Stimulated activated CD8-positive, alpha-beta memory T cell treated with anti-CD3 and anti-CD28 coated beads, Interleukin-12 subunit alpha, Interleukin-12 subunit beta, amount 100 ng/mL, for 4 hours (primary cell): Measurements from ENCODE around the gene SHPK.

ENCODE experiments used
- DNase-seq: peaks from one replicate; pipeline ENCODE4 v3.0.0-alpha.2; 2020; ENCODE audit warnings: low read depth

Gene SHPK

GRCh38 chr17:3636154-3636907, at the start of gene SHPK, which contains the start of gene CTNS:
Gene SHPK (minus strand): TSS chr17:3636250. CDS start chr17:3636219, 31 bp downstream.
Gene CTNS (plus strand): TSS chr17:3636760. CDS start chr17:3640207, 3,447 bp downstream.
- peak; percentile 90 for DNase-seq

DNA sequence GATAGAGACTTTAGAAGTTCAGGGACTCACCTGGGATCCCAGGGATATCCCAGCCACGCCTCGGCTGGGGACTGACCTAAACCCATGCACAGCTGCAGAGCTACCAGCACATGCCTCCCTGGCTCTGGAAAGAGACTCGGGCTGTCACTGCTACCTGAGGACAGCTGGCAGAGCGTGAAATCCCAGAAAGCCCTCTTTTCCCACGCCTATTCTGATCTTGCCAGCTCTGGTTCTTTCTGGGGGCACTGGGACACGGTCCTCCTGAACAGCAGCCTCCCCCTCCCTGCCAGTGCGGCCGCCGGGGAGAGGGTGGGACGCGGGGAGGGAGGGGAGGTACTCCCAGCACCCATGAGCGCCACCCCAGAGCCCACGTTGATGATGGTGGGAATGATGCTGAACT, 49.1 kb upstream of the SHPK start:
- no peak for DNase-seq

- peak; percentile 36 for DNase-seq
These were observed 47.0 kb upstream of the SHPK start for GRCh38 chr17:3683054-3683511.

- DNase-seq, result no peak
These were observed 46.0 kb upstream of the SHPK start for GRCh38 chr17:3682033-3682432.

DNA sequence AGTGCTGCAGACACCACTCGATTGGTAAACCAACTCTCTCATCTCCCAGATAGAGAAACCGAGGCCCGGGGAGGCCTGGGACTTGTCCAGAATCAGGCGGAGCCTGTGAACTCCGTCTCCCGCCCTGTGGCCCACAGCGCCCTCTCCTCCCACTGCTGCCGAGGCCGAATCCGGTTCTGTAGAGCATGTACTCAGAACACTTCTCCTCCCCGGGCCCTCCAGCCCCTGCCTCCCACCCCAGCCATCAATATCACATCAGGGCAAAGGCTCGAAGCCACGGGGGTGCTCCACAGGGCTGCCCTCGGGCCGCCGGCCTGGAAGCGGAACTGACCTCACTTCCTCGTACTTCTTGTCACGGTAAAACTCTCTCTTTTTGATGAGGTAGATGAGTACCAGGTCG, 45.5 kb upstream of the SHPK start:
- no peak for DNase-seq

DNA sequence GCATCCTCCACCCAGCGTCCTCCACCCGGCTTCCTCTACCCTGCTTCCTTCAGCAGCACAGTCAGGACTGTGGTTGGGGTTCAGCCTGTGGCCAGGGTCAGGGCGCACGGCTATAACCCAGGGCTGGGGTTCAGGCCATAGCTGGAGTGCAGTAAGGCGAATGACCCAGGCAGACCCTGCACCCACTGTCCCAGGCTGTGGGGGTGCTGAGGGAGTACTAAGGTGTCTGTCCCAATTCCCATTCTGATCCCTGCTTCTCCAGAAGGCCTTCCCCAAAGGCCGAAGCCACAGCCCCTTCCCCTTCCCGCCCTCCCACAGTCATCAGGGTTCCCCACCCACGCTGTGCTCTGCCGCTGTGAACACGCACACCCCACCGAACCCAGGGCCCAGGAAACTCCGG, 45.0 kb upstream of the SHPK start:
- no peak for DNase-seq

- no peak for DNase-seq
These were observed 43.6 kb upstream of the SHPK start for GRCh38 chr17:3679531-3680126.

- no peak for DNase-seq
These were observed 42.9 kb upstream of the SHPK start for GRCh38 chr17:3678821-3679530.

DNA sequence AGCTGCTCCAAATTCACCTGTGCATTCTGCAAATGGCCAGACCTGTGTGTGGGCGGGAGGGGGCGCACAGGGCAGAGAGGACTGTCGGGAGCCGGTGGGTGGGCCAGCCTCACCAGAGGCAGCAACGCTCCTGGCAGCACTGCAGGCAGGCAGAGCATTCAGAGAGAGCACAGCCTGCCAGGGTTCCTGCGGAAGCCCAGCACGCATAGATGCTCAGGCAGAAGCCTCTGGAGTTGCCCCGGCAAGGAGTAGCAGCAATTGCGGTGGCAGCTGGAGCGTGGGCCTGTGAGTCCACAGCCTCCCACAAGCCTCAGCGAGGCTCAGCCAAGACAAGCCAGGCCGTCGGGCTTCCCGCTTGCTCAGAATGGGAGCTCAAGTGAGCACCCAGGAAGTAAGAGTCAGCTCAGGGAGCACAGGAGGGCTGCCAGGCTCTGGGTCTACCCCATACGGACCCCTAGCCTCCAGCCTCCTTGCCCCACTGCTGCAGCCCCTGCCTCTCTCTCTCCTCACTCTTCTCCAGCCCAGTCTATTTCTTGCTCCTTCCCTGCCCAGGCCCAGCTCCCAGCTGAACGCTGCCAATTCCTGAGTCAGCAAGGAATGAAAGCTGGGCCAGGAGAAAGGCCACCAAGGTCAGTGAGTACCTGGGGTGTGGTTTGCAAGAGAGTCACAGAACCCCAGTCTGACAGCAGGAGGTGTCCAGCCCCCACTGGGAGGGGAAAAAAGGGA, 42.2 kb upstream of the SHPK start:
- no peak for DNase-seq

DNA sequence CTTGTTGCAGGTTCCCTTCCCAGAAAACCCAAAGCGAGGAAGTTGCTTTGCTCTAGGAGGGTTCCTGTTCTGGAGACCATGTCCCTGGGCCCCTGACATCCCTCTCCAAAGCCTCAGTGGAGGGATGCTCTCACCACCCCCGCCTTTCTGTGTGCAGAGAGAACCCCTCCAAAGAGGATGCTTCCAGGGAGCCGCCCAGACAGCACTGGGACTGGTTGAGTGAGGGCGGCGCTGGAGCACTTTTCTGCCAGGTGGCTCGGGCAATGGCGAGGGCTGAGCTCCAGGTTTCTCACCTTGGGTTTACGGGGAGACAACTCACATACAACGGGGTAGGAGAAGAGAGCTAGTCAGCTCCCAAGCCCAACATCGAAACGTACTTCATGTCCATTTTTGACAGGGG, 39.8 kb upstream of the SHPK start:
- DNase-seq, result no peak

DNA sequence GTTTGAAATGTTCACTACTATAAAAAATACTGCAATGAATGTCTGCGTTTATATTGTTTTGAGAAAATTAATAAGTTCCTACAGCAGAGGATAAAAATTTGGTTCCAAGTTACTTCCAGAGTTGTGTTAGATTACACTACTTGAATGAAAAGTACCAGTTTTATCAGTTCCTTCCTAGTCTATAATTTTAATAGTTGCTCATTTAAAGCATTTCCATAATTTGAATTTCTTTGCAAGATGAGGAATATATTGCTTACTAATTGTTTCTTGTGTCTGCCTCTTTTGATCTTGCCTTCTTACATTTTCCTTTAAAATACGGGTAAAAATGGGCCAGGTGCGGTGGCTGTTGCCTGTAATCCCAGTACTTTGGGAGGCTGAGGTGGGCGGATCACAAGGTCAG, 36.5 kb upstream of the SHPK start:
- no peak for DNase-seq

- no peak for DNase-seq
These were observed 33.5 kb upstream of the SHPK start for GRCh38 chr17:3669548-3669947.

DNA sequence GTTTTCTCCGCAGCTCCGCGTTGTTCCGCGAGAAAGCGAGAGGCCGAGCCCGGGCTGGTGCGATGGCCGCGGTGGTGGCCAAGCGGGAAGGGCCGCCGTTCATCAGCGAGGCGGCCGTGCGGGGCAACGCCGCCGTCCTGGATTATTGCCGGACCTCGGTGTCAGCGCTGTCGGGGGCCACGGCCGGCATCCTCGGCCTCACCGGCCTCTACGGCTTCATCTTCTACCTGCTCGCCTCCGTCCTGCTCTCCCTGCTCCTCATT, 33.0 kb upstream of the SHPK start:
- no peak for DNase-seq

GRCh38 chr17:3668279-3669084, 32.4 kb upstream of the SHPK start, which contains the start of the genes EMC6 and TAX1BP3:
Gene EMC6 (plus strand): TSS chr17:3668812. CDS start chr17:3669147, 335 bp downstream.
Gene TAX1BP3 (minus strand): TSS chr17:3668578. CDS start chr17:3668526, 52 bp downstream.
- peak; percentile 99 for DNase-seq

DNA sequence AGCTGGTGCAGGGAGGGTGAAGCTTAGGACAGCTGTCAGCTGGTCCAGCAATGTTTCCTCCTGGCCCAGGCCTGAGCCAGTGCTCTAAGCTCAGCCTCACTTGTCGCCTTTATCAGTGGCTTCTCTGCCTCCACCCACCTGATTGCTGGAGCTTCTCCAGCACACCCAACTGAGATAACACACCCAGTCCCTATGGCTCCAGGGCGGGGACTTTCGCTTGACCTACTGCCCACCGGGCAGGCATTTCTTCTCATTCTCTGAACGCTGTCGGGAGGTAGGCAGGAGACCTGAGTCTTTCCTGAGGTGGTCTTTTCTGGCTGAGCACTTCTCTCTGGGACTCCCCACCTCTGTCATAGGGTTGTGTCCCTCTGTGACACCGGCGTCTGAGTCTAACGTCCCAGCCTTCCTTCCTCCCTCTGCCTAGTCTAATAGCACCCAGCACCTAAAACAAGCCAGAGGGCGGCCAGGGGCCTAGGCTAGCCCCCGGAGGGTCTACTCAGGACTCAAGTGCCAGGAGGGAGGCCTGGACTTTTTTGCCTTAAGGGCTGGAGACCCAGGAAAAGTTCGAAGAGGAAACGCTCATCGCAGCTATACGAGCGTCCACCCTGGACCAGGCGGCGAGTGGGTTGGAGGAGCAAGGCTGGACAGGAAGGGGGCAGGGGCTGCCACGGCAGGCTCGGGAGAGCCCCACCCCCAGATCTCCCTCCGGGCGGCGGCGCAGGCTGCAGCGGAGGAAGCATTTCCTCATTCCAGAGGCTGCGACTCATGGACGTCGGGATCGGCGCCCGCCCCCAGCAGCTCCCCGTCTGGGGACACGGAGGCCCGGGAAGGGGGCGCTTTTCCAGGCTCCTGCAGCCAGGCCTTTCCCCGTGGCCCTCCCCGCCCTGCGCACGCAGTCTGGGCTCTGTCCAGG, 31.6 kb upstream of the SHPK start:
- DNase-seq, result peak; percentile 7

DNA sequence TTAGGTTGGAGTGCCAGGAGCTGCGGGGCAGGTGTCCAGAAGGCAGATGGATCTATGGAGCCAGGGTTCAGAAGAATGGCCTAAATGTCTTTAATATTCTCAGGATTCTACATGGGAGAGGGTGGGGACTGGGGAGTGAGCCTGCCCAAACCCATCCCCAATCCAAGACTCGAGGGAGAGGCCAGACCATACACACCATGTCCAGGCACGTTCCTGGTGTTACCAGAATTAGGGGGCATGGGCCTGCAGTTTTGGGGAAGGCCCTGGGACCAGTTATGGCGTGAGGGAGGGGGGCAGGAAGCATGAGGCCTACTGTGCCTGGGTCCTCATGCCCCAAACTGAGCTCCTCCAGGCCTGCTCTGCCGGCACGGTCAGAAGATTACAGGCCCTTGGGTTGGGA, 30.5 kb upstream of the SHPK start:
- DNase-seq, result no peak

DNA sequence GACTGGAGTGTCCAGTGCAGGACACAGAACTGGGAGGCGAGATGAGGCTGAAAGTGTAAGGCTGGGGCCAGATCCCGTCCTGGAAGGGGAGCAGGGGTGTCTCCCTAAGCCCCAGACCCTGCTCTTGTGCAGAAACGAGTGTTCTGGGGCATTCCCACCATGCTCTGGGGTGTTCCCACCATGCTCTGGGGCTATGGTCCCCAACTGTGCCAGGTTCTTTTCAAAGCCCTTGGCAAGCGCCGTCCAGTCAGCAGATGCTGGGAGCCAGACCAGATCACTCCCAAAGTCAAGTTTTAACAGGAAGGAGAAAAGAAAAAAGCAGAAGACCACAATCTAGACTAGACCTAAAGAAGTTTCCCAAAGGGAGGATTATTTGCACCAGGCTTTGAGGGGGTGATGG, 29.8 kb upstream of the SHPK start:
- DNase-seq, result no peak

- no peak for DNase-seq
These were observed 27.3 kb upstream of the SHPK start for GRCh38 chr17:3663102-3664011.

DNA sequence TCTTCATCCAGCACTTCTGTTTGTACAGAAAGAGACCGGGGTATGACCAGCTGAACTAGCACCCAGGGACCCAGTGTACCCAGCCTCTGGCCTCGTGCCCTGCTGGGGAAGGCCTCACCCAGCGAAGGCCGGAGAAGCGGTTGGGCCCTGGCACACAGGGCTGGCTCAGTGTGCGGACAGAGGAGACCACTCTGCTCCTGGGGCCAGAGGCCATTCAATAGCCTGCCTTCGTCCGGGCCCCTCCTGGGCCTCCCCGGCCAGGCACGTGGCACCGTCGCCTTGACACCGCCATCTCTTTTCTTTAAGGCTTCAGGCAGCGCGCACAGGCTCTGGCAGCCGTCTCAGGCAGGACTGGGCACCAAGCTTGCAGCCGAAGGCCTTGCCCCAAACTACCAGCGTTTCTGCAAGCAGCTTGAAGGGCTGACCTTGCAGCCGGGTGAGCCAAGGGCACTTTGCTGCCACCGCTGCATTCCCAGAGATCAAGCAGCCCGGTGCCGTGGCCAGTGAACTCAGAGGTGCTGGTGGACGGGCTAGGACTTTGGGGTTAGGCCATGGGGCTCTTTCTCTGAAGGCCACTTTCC, 24.4 kb upstream of the SHPK start:
- DNase-seq, result no peak
